GM21360 (cell line): ENCODE data around the gene RBPJL.
"Not testable (repeated sequence)": the region's sequence is repeated elsewhere in the genome, so short reads cannot be mapped to it uniquely, and the experiment has no call there.

Source experiments
- ATAC-seq: cut with Tn5 transposase; IDR thresholded peaks from one replicate; pipeline ENCODE4 v1.9.1; 2021; ENCODE audit warnings: mild to moderate bottlenecking, moderate library complexity; ENCODE audit not compliant: unreplicated experiment

The RBPJL gene

DNA sequence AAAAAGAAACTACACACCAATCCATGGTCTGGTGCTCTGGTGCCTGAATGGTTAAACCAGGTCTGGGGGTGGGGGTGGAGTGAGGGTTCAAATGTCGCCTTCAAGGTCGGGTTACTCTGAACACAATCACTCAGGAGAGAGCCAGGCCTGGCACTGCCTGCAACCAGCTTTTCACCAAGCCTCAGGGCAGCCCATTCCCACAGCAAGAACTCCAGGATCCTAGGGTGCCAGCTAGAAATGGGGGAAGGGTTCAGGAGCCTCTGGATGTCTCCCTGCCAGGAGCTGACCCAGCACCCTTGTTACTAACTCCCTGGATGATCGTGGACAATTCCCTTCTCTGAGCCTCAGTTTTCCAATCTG is 34.9 kb downstream of the RBPJL start:
- no peak for ATAC-seq

DNA sequence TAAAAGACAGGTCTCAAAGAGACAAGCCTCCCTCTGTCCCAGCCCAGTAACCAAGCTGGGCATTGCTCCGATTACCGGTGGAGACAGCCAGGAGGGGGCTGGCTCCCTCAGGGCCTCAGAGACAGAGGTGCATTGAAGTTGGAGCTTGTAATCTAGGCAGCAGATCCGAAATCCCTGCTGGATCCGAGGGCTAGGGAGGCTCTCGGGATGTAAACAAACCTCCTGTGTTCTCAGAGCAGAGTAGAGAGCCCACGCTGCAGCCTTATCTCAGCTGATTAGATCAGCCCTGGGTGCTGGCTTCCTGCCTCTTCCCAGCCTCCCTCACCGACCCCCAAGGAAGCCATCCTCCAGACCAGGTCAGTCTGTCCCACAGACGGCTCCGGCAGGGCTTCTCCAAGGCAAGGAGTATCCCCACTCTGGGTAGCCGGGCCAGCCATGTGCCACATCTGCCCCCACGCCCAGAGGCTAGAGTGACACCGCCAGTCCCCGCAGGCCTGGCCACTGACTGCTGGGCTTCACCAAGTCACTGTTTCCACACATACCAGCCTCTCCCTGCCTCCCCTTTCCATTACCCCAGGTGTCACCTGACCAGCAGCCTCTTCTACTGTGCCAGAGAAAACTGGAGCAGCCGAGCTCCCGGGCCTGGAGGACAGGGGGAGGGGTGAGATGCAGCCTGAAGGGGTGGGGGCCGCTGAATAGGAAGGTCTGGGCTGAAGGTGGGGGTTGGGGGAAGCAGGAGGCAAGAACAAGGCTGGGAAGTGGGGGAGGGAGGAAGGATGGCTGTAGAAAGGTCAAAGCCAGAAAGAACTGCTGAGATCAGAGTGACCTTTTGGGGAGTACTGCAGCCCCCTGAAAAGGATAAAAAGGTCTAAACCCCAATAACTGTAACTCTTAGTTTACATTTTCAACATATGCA is 35.6 kb downstream of the RBPJL start:
- no peak for ATAC-seq

DNA sequence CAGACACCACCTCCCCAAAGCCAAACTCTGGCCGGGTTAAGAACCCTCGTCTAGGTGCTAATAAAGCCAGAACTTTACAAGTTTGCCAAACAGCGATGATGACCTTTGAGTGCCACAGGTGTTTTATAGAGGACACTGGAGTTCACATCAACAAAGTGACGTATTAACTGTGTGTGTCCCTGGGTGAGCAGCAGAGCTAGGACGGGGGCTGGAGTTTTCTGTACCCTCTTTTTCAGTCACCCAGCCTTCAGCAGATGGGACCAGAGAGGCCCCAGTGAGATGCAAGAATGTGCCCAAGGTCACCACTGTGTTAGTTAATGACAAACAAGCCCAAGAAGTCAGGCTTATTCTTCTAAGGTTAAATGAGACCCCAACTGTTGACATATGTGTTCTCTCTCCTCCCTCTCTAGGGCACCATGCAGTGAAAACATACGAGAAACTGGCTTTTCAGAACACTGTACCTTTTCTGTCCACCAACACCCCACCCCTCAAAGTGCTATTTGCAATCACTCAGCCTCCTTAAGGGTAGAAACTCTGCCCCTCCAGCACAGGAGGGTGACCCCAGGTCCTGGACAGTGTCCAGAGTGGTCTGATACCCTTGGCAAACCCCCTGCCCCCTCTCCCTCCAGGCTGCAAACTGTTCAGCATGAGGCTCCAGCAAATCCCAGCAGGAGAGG is 36.4 kb downstream of the RBPJL start:
- ATAC-seq = no peak

DNA sequence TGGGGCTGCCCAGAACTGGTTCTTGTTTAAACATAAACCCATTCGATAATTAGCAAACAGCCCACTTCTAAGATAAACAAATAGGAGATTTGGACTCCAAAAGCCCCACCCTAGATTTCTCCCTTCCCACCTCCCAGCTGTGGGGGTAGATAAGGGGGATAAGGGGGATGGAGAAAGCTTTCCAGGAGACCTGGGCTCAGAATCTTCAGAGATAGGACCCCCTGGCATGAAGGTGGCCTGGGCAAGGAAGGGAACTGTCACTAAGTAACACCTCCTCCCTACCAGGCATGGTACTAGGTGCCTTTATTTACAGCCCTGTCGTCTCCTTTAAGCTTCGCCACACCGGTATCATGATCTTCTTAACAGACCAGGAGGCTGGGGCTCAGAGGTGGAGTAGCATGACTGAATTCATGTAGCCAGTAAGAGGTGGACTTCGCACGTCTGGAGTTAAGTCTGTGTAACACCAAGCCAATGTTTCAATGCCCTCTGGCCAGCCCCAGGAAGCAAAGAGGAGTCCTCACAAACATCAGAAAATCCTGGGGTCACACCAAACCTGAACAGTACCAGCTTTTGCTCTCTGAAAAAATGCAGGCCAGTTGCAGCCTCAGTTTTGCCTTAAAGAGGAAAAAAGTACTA is 37.0 kb downstream of the RBPJL start:
- ATAC-seq = no peak

DNA sequence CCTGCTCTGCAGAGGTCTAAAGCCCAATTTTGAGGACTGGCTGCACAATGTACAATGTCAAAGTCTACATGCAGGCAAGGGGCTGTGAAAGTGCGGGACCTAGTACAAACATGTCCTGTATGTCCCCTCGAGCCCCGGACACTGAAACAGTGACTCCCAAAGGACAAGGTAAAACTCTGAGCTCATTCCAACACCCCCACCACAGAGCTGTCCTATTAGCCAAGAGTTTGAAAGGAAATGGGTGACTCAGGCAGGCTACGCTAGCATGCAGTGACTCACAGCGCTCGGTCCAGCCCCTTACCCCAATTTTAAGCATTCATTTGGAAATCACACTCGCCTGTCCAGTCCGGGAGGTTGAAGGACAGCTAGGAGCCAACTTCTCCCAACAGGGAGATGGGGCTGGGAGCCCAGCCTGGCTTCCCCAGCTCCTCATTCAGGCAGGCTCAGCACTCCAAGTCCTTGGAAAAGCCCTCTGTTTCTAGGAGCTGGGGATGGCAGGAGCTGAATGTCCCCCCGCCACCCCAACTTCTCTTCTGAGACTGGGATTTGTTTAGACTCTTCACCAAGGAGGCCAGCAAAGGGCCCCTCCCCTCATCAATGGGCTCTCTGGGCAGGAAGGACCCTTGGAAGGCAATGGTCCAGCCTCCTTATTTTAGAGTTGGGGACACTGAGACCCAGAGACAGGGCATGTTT is 37.7 kb downstream of the RBPJL start:
- ATAC-seq = no peak

DNA sequence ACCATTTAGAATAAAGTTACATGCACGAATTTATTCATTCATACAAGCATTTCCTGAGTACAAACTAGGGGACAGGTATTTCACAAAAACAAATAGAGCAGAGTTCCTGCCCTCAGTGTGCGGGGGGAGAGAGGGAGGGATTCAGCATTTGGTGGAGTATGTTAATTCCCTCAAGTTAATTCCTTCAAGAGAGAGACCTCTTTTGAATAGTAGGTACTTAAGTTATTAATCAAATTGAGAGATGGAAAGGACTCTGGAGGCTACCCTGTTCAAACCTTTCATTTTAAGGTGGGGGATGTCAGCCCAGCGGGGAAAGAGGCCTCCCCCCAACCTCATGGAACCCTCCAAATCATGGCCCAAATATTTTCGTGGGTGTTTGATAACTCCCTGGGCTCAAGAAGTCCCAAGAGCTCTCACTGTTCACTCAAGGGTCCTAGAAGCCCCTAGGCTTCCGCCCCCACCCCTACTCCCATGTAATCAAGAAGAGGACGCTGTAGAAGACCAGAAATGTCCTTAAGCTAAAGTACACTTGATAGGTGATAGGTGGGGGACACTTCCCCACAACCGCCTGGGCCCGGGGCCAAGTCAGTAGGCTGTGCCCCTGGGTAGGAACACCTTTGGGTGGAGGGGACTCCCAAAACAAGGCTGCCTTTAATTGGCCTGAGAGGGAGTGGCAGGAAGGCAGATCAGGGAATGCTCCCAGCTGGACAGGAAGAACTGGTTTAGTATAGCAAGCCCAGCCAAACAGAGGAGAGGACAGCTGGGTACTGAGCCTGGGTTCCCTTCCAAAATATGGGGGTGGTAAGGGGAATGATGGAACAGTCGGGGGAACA is 38.7 kb downstream of the RBPJL start:
- no peak for ATAC-seq

DNA sequence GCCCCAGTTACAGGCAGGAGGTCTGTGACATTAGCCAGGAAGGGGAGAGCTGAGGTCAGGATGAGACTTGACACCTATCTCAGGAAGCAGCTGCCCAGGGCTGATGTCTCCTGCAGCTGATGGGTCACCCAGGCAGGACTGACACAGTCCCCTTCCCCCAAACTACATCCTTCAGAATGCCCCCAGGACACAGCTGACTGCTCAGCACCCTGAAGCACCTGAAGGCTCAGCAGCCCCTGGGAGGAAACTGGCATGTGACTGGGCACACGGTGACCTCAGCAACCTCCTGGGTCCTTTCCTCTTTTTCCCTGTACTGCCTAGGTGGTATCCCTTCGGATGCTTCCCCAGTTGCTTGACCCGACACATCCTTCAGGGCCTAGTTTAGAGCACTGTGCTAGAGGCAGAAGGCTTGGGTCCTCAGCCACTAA is 39.7 kb downstream of the RBPJL start:
- ATAC-seq = no peak

DNA sequence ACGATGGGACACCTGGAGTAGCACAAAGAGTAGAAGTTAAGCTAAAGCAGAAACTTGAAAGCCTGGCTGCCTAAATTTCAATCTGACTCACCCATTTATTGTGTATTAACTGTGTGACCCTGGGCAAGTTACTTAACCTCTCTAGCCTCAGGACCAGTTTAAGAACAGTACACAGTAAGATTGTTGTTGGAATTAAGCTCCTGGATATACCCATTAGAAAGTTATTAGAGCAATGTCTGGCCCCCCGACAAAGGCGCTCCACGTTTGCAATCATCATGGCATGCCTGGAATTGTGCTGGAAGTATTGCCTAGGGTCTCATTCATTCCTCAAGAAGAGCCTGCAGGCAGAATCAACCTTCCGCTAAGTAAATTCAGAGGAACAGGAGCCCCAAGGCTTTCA is 40.2 kb downstream of the RBPJL start:
- no peak for ATAC-seq

DNA sequence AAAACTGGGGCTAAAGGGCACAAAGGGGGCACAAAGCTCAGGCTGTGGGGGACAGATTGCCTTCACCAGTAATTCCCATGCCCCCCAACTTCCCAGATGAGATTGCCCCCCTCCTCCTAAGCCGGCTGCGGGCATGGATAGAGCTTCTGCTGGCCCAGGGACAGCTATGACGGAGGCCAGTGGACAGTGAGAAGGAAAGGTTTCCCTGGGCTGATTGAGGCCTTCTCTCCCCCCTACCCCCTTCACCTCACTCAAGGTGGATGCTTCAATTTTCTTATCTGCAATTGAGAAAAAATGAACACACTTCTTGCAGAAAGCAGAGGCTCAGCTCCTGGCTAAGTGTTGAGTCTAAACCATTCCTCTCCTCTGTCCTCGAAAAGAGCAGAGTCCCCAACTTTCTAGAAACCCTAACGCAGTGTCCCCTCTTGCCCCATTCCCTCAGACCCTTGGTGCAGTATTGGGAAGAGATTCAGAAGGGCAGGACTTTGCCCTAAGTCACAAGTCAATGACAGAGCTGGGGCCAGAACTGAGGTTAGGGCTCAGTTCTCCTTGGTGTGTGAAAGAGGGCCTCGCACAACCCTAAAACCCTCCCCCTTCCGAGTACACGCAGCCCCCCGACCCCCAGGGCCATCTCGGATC is 40.8 kb downstream of the RBPJL start:
- no peak for ATAC-seq

DNA sequence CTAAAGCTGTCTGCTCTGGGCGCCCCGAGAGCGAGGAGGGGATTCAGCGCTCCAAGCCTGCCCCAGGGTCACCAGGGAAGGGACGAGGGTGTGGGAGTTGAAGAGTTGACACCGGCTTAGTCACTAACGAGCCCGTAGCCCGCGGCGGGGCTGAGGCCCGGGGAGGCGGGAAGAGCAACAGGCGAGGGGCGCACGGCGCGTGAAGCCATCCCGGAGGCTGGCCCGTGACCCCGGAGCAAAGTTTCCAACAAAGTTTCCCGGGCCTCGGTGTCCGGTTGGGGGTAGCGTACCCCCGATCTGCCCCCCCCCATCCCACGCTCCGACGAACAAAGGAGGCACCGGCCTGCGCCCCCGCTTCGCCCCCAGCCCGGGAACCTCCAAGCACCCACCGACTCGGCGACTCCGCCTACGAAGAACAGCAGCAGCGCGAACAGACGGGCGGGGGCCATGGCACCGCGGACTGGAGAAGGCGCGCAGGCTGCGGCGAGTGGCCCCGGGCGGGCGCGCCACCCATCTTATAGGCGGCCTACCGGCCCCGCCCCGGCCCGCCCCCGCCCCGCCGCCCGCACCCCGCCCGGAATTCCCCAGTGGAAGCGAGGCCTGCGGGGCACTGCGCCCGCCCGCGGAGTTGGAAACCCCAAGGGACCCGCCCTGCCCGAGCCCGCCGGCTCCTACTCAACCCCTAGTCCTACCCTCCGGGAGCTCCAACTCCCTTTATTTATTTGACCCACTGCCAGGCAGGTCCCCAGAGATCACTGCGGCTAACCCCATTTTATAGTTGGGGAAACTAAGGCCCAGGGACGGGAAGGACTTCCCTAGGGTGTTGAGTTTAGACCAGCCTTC is 41.5 kb downstream of the RBPJL start, which contains the start of gene SDC4:
SDC4 (minus strand) TSS at position 489 of the 843 bp plus-strand sequence; CDS start at position 449, 40 bp downstream.
- no peak for ATAC-seq

DNA sequence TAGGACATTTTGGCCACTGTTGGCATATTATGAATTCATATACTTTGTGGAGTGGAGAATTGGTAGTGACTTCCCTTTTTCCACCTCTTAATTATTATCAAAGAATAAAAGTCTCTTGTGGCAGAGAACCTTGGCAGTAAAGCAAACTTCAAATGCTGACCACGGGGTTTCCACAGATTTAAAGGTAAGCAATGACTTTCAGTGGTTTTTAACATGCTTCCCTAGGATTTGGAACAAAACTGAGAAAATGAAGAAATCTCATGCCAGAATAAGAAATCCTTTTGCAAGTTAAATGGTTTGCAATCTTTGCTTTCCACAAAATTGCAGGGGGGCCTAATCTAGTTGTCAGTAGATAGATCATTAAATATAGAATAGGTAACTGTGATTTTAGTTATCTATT is 43.6 kb downstream of the RBPJL start:
- ATAC-seq = no peak

DNA sequence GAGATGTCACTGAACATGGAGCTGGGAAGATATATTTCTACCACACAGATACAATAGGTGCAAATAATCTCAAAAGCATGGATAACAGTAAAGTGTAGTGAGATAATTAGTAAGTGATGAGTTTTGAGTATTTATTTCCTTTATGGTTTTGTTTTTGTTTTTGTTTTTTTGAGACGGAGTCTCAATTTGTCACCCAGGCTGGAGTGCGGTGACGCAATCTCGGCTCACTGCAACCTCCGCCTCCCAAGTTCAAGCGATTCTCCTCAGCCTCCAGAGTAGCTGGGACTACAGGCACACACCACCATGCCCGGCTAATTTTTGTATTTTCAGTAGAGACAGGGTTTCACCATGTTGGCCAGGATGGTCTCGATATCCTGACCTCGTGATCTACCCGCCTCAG is 44.2 kb downstream of the RBPJL start:
- ATAC-seq = not testable (repeated sequence)

DNA sequence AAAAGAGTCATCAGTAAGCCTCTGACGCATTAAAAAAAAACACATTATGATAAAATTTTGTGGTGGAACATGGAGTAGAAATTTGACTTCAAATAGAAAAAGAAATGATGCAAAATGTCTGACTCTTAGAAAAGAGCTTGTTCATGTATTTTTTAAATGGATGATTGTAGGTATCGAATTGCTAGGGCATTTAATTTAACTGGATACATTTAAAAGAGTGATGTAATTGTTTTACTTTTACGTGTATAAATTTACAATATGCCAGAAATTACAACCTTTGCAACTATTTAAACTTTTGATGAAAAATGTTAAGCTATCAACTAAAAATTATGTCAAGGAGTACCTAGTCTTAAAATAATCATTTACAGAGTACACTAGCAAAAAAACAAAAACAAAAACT is 46.1 kb downstream of the RBPJL start:
- no peak for ATAC-seq

DNA sequence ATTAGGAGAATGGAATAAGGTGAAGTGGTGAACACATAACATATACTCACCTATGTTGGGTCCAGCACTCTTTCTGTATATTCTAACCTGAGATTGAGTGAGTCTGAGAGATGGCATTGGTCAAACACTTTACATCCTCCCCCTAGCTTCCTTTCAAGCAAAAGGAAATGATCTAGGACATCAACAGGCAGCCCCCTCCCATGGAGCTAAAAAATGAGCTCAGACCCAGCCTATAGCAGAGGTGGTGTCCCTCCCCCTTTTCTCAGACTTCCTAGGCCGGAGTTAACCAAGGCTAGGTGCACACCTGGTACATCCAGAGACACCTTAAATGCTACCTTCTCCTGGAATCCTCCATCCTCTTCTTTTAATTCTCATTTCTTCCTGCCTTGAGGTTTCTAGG is 47.1 kb downstream of the RBPJL start:
- no peak for ATAC-seq

DNA sequence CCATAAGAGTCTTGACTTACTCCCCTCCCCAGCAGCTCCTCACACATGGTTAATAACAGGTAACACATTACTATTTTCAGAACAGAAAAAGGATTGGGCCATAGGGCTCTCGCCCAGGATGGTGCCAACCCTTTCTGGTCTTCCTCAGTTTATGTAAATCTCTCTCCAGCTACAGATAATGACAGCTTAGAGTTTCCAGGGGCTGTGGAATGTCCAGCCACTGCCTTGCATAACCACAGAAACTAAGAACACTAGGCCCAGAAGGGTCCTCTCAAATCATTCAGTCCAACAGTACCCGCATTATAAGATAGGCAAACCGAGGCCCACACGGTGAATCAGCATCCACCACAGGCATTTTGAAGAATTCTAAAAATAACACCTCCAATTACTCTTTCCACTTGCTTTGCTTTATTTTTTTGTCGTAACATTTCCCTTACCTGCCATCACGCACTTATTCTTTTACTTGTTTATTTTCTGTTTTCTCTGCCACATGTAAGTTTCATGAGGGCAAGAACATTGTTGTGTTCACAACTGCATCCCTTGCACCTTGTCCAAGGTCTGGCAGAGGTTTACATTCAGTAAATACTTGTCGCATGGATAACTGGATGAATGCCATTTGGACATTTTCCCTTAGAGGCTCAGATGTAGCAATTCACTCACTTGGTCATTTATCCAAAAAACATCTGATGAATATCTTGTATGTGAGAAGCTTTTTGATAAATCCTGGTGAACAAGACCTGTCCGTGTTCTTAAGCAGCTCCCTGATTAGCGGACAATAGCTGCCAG is 48.0 kb downstream of the RBPJL start:
- ATAC-seq = no peak

DNA sequence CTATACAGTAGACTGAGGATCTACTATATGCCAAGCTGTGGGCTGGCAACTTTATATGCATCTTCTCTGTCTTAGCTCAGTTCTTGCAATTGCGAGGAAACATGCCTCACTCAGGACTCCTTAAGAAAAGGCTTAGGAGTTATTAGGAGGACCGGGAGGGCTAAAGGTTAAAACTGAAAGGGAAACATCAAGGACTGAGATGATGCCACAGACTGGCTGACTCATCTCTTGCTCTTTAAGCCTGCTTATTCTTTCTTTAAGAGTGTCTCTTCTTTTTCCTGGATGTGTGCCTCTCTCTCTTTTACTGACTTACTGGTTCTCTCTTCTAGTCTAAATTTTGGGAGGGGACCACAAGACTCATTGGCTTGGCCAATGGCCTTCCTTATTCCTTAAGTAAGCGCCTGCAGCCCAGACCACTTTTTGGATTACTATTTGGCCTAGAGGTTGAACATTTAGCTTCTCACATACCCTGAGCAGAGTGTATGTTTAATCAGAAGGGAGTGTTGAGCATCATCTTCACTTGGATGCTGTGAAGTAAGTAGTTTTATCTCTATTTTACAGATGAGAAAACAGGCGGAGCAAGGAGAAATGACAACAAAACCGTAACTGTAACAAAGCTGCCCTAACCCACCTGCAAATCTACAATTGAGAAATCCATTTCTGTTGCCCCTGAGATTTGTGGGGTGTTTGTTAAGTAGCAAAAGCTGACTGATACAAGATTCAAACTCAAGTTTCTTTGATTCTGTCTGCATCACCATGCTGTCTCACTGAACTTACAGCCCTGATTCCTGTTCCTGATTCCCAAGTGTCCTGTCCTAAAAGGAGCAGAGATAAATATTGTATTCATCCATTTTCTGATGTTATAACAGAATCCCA is 48.8 kb downstream of the RBPJL start:
- no peak for ATAC-seq
